SKM-1 treated with dmso at 0.1 percent for 144 hours (cell line): ENCODE results near the gene C19orf67.

ENCODE experiments used
- DNase-seq: peaks from one replicate; lab custom pipeline; 2025; ENCODE audit not compliant: unreplicated experiment; lab: John Stamatoyannopoulos, UW

Gene C19orf67

GRCh38 chr19:14086098-14086497 is 515 bp upstream of the C19orf67 start:
- no peak for DNase-seq

GRCh38 chr19:14082675-14082960 is 3.0 kb downstream of the C19orf67 start:
- DNase-seq: no peak

GRCh38 chr19:14081797-14082674 is 3.5 kb downstream of the C19orf67 start:
- no peak for DNase-seq

- peak; percentile 99 for DNase-seq
Measured at GRCh38 chr19:14080887-14081796, 4.4 kb downstream of the C19orf67 start.

GRCh38 chr19:14078411-14078810 is 7.2 kb downstream of the C19orf67 start:
- DNase-seq: no peak

GRCh38 chr19:14073925-14074838 is 11.4 kb downstream of the C19orf67 start:
- DNase-seq: no peak

- DNase-seq: peak; percentile 80
Measured at GRCh38 chr19:14073261-14073924, 12.2 kb downstream of the C19orf67 start.

- no peak for DNase-seq
Measured at GRCh38 chr19:14072535-14073260, 12.9 kb downstream of the C19orf67 start, which contains the start of gene MISP3. Gene MISP3 (plus strand): TSS chr19:14072786. CDS start chr19:14073310, 524 bp downstream.

- DNase-seq: no peak
Measured at GRCh38 chr19:14070268-14071050, 15.1 kb downstream of the C19orf67 start.

GRCh38 chr19:14066134-14066533 is 19.4 kb downstream of the C19orf67 start:
- no peak for DNase-seq

- DNase-seq: no peak
Measured at GRCh38 chr19:14063105-14063504, 22.5 kb downstream of the C19orf67 start.

GRCh38 chr19:14062558-14062855 is 23.1 kb downstream of the C19orf67 start:
- no peak for DNase-seq

- no peak for DNase-seq
Measured at GRCh38 chr19:14061751-14062557, 23.6 kb downstream of the C19orf67 start, which contains the start of gene PALM3. Gene PALM3 (minus strand): TSS chr19:14062076. CDS start chr19:14061980, 96 bp downstream.

- no peak for DNase-seq
Measured at GRCh38 chr19:14061081-14061749, 24.4 kb downstream of the C19orf67 start.

GRCh38 chr19:14059652-14060155 is 25.9 kb downstream of the C19orf67 start:
- no peak for DNase-seq

GRCh38 chr19:14059093-14059480 is 26.5 kb downstream of the C19orf67 start:
- peak; percentile 9 for DNase-seq
